ENCODE measurements around the gene ZCCHC24. TPM values are rescaled to one million over a fixed set of nuclear protein-coding genes. Genes with fewer than 3 reads are reported as not detected.

ZCCHC24 gene
- total RNA-seq, 1 donor from 2014 or later, result 34.7 TPM

GRCh38 chr10:79483948-79484347 is 38.5 kb upstream of the ZCCHC24 start:
- peak overlapping the region; percentile 72 for H3K27ac ChIP-seq
- intact Hi-C loops (cut with DNase I), result no loop called here
- TF ChIP-seq CTCF (IDR thresholded peaks at IDR 0.05), result no peak

GRCh38 chr10:79483299-79483698 is 37.9 kb upstream of the ZCCHC24 start:
- H3K4me1 ChIP-seq, result peaks cover 4% of the 10 kb centered on the region
- ATAC-seq (no peak), DNase-seq (no peak)
- no peak for TF ChIP-seq CTCF (IDR thresholded peaks at IDR 0.05)
- intact Hi-C loops (cut with DNase I), result no loop called here
- H3K27ac ChIP-seq, result peak overlapping the region; percentile 72
- H3K4me3 ChIP-seq, result no peak overlapping the region
- no peaks in the 10 kb centered on the region for H3K27me3 ChIP-seq (ENCODE audit: low read depth)
- H3K9me3 ChIP-seq, result no peaks in the 10 kb centered on the region
- H3K36me3 ChIP-seq, result no peaks in the 10 kb centered on the region

More at GRCh38 chr10:79483948-79484347, 38.5 kb upstream of the ZCCHC24 start:
- no peaks in the 10 kb centered on the region for H3K27me3 ChIP-seq (ENCODE audit: low read depth)
- no peaks in the 10 kb centered on the region for H3K9me3 ChIP-seq
- H3K4me3 ChIP-seq, result no peak overlapping the region
- DNase-seq (no peak), ATAC-seq (peak; percentile 23 to 25)
- H3K4me1 ChIP-seq, result peaks cover 9% of the 10 kb centered on the region
- no peaks in the 10 kb centered on the region for H3K36me3 ChIP-seq

GRCh38 chr10:79482741-79483140 is 37.3 kb upstream of the ZCCHC24 start:
- DNase-seq (no peak), ATAC-seq (no peak)
- Histone ChIP-seq H3K27me3 (ENCODE audit: low read depth) (no peaks in the 10 kb centered on the region), H3K36me3 (no peaks in the 10 kb centered on the region), H3K4me1 (peaks cover under 1% of the 10 kb centered on the region), H3K27ac (no peak overlapping the region), H3K4me3 (no peak overlapping the region), H3K9me3 (no peaks in the 10 kb centered on the region)
- intact Hi-C loops (cut with DNase I), result no loop called here
- TF ChIP-seq CTCF (IDR thresholded peaks at IDR 0.05), result no peak

DNA sequence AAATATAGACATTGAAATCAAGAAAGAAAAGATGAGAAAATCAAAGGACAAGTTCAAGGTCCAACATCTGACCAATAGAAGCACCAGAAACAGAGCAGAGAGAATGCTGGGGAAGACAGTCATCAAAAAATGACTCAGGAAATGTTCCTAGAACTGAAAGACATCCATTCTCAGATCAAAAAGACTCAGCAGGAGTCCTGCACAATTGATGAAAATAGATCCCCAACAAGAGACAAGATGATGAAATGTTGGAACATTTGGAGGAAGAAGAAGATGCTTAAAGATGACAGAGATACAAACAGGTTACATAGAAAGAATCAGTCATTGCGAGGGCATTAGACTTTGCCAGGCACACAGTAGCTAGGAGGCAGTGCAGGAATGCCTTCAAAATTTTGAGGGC is 36.9 kb upstream of the ZCCHC24 start:
- Histone ChIP-seq H3K36me3 (no peaks in the 10 kb centered on the region), H3K9me3 (no peaks in the 10 kb centered on the region), H3K27ac (no peak overlapping the region), H3K27me3 (ENCODE audit: low read depth) (no peaks in the 10 kb centered on the region), H3K4me3 (no peak overlapping the region), H3K4me1 (no peaks in the 10 kb centered on the region)
- no peak for ATAC-seq
- intact Hi-C loops (cut with DNase I), result no loop called here
- no peak for TF ChIP-seq CTCF (IDR thresholded peaks at IDR 0.05)
- DNase-seq, result no peak

DNA sequence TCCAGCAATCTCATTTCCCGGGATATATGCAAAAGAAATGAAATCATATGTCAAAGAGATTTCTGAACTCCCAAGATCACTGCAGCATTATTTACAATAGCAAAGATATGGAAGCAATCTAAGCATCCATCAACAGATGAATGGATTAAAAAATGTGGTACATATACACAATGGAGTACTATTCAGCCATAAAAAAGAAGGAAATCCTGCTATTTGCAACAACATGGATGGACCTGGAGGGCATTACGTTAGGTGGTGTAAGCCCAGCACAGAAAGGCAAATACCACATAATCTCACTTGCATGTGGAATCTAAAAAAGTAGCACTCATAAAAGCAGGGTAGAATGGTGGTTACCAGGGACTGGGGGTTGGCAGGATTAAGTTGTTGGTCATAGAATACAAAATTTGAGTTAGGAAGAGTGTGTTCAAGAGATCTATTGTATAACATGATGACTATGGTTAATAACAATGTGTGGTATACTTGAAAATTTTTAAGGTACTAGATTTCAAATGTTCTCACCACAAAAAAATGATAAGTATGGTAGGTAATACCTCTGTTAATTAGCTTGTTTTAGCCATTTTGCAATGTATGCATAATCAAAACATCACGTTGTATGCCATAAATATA is 34.0 kb upstream of the ZCCHC24 start:
- intact Hi-C loops (cut with DNase I), result no loop called here
- ATAC-seq, result no peak
- no peak for TF ChIP-seq CTCF (IDR thresholded peaks at IDR 0.05)
- Histone ChIP-seq H3K27me3 (ENCODE audit: low read depth) (no peaks in the 10 kb centered on the region), H3K4me1 (no peaks in the 10 kb centered on the region), H3K4me3 (no peak overlapping the region), H3K36me3 (no peaks in the 10 kb centered on the region), H3K27ac (no peak overlapping the region), H3K9me3 (no peaks in the 10 kb centered on the region)
- no peak for DNase-seq
